Ovary (tissue), 9 donors: ENCODE data around the gene AKAP5. TPM values are rescaled to one million over a fixed set of nuclear protein-coding genes. Genes with fewer than 3 reads are reported as not detected.

Source experiments
- DNase-seq, 5 donors: peaks; one replicate each; pipeline ENCODE4 v3.0.0-alpha.2; 2019 to 2020
- H3K27ac ChIP-seq, 2 donors: fragments of 200-600 bp; one replicate each; pipeline versions ENCODE4 v1.5.1 to v1.8.0; 2019 to 2022
- H3K27me3 ChIP-seq: fragments of 200-600 bp; one replicate; pipeline ENCODE4 v1.8.0; 2022
- H3K36me3 ChIP-seq: fragments of 200-600 bp; sonication (generic); one replicate; pipeline ENCODE4 v1.5.1; 2019
- H3K4me1 ChIP-seq: one replicate; pipeline ENCODE4 v1.8.1; 2013; ENCODE audit warnings: mild to moderate bottlenecking, moderate library complexity; ENCODE audit not compliant: insufficient read depth
- H3K4me3 ChIP-seq: fragments of 200-600 bp; sonication (generic); one replicate; pipeline ENCODE4 v1.5.1; 2017
- H3K9me3 ChIP-seq, 2 donors: fragments of 200-600 bp in 1 of 2; sonication (generic) in 1 of 2; one replicate each; pipeline versions ENCODE4 v1.5.1 to v1.8.1; 2013 to 2019; ENCODE audit warnings: mild to moderate bottlenecking in 1 of 2, moderate library complexity in 1 of 2
- CTCF ChIP-seq, 3 donors: fragments of 450-650 bp in 2 of 3; fragments of 200-600 bp in 1 of 3; IDR thresholded peaks; one replicate each; pipeline versions ENCODE4 v1.5.1 to v1.8.0; 2016 to 2022; ENCODE audit warnings: antibody characterized with exemption in 3 of 3, mild to moderate bottlenecking in 1 of 3
- EP300 ChIP-seq: sonication (generic); formaldehyde crosslinking; IDR thresholded peaks from one replicate; pipeline ENCODE4 v1.6.1; 2017; ENCODE audit warnings: antibody characterized with exemption
- POLR2A ChIP-seq: fragments of 450-650 bp; IDR thresholded peaks from one replicate; pipeline ENCODE4 v1.6.1; 2017; ENCODE audit warnings: antibody characterized with exemption, mild to moderate bottlenecking, moderate library complexity
- WGBS, 3 donors: extraction: QIAGEN DNeasy Blood & Tissue Kit in 1 of 3; methylation state at CpG; one replicate each; pipeline versions ENCODE4 v1.1.5 to v1.1.7; 2013 to 2017; 5-methylcytosine and 5-hydroxymethylcytosine counted together
- intact Hi-C, 4 donors: fragments of 100-400 bp; cut with DNase I; formaldehyde crosslinking; loops; one replicate each; pipeline versions ENCODE4 v1.11.0 to v1.15.1; 2022 to 2023
- polyA plus RNA-seq, 2 donors: library from polyadenylated mRNA; stranded (reverse); fragments of 200-250 nt in 1 of 2; fragments of 350-450 nt in 1 of 2; fragmentation: Illumina TruSeq in 1 of 2; extraction: RNeasy Lipid Tissue Mini Kit (QIAGEN cat#74804) in 1 of 2; gene quantifications; one replicate each; pipeline ENCODE4 v1.2.3, GENCODE V29; 2013 to 2014
- total RNA-seq, 7 donors: library from RNA; depleted of rRNA in 2 of 7; stranded (reverse); fragments of >200 nt in 2 of 7; fragmentation: NEBNext Ultra II Directional in 3 of 7; extraction: Animal tissue kit (Norgen Biotek cat#: 25700) in 3 of 7; gene quantifications; one replicate each; pipeline versions ENCODE4 v1.1.0 to v1.2.4, GENCODE V29; 2016 to 2023
- donor health status: DM: no; HTN: no; CAD: no; lungs with moderate emphysema.
- donor health status: DM: no; HTN: no; CAD: no.
- donor health status: Bipolar disorder and iron deficiency.
- donor health status: DM: yes; HTN: yes; CAD: no.
- donor health status: DM: no; HTN: no; CAD: no.
- donor health status: DM: yes; HTN: yes; CAD: no.

Gene AKAP5
- total and polyA plus RNA-seq, 9 donors = 0.12 to 1.7 (median 0.56) TPM

- H3K27me3 ChIP-seq = no peaks in the 10 kb centered on the region
- H3K27ac ChIP-seq = peak overlapping the region; percentile 95 to 99
- WGBS, 3 donors = 0 to 1% (median 1%) methylated on average over 29 of the region's 29 CpGs
- TF ChIP-seq CTCF (IDR thresholded peaks at IDR 0.05) (no peak), POLR2A (no peak), EP300 (no peak)
- H3K4me3 ChIP-seq = peak overlapping the region; percentile 89
- H3K4me1 ChIP-seq = peaks cover 10% of the 10 kb centered on the region
- DNase-seq = peak in 3 of 5 donors; percentile 33 to 75 (median 66)
- intact Hi-C loops = loop anchor here in 1 of 4 donors (10.0 kb wide), 1 partner anchor 158 kb away; no protein-coding TSS in a partner anchor
- H3K36me3 ChIP-seq = no peaks in the 10 kb centered on the region
- H3K9me3 ChIP-seq = no peaks in the 10 kb centered on the region
These were observed 37.7 kb downstream of the AKAP5 start for GRCh38 chr14:64502887-64503433.

- no peaks in the 10 kb centered on the region for H3K36me3 ChIP-seq
- TF ChIP-seq POLR2A (peak; percentile 78), CTCF (IDR thresholded peaks at IDR 0.05) (no peak), EP300 (no peak)
- H3K4me1 ChIP-seq = peaks cover 10% of the 10 kb centered on the region
- H3K27me3 ChIP-seq = no peaks in the 10 kb centered on the region
- DNase-seq = peak; percentile 88 to 94 (median 91)
- peak within 1 kb of the TSS; percentile 95 to 99 for H3K27ac ChIP-seq
- H3K4me3 ChIP-seq = peak within 1 kb of the TSS; percentile 89
- WGBS, 3 donors = 0 to 1% (median 0%) methylated on average over 37 to 87 of the region's 87 CpGs
- H3K9me3 ChIP-seq = no peaks in the 10 kb centered on the region
- intact Hi-C loops = loop anchor here in 1 of 4 donors (10.0 kb wide), 1 partner anchor 159 kb away; no protein-coding TSS in a partner anchor
These were observed 38.4 kb downstream of the AKAP5 start, which contains the start of gene ZBTB25 for GRCh38 chr14:64503434-64504309. ZBTB25 (minus strand) TSS chr14:64503838; CDS start chr14:64490533, 13,305 bp downstream.

- intact Hi-C loops = loop anchor here in 1 of 4 donors (10.0 kb wide), 1 partner anchor 160 kb away; no protein-coding TSS in a partner anchor
- H3K9me3 ChIP-seq = no peaks in the 10 kb centered on the region
- peaks cover 10% of the 10 kb centered on the region for H3K4me1 ChIP-seq
- peak; percentile 71 to 83 (median 77) for DNase-seq
- WGBS, 3 donors = 0 to 1% (median 0%) methylated on average over 54 to 63 of the region's 63 CpGs
- H3K36me3 ChIP-seq = no peaks in the 10 kb centered on the region
- H3K4me3 ChIP-seq = peak within 1 kb of the TSS; percentile 89
- peak within 1 kb of the TSS; percentile 95 to 99 for H3K27ac ChIP-seq
- TF ChIP-seq POLR2A (peak; percentile 5), CTCF (IDR thresholded peaks at IDR 0.05) (no peak)
- H3K27me3 ChIP-seq = no peaks in the 10 kb centered on the region
These were observed 39.1 kb downstream of the AKAP5 start, which contains the start of gene ZBTB1 for GRCh38 chr14:64504310-64504896. ZBTB1 (plus strand) TSS chr14:64504770; CDS start chr14:64521505, 16,735 bp downstream.
